GM15510 (cell line): ENCODE data around the gene STXBP4.

Experiments
- POLR2A ChIP-seq: IDR thresholded peaks from 3 replicates; pipeline ENCODE4 v1.6.1; 2011; ENCODE audit warnings: borderline replicate concordance; ENCODE audit not compliant: insufficient read length; ENCODE audit errors: extremely low read depth

STXBP4 gene

GRCh38 chr17:54991567-54991966, 23.0 kb downstream of the STXBP4 start:
- TF ChIP-seq POLR2A, result no peak

GRCh38 chr17:54992797-54993639, 24.5 kb downstream of the STXBP4 start:
- TF ChIP-seq POLR2A, result no peak

GRCh38 chr17:54996441-54996840, 27.9 kb downstream of the STXBP4 start:
- TF ChIP-seq POLR2A, result no peak

GRCh38 chr17:55002458-55002857, 33.9 kb downstream of the STXBP4 start:
- TF ChIP-seq POLR2A, result no peak

GRCh38 chr17:55004484-55004883, 35.9 kb downstream of the STXBP4 start:
- TF ChIP-seq POLR2A, result no peak

- no peak for TF ChIP-seq POLR2A
Measured at GRCh38 chr17:55005520-55005919, 37.0 kb downstream of the STXBP4 start.

GRCh38 chr17:55023626-55024025, 55.1 kb downstream of the STXBP4 start:
- no peak for TF ChIP-seq POLR2A

GRCh38 chr17:55037828-55038227, 69.3 kb downstream of the STXBP4 start:
- no peak for TF ChIP-seq POLR2A

GRCh38 chr17:55038291-55038690, 69.7 kb downstream of the STXBP4 start:
- TF ChIP-seq POLR2A, result no peak

- no peak for TF ChIP-seq POLR2A
Measured at GRCh38 chr17:55040611-55041010, 72.0 kb downstream of the STXBP4 start.

GRCh38 chr17:55053855-55054254, 85.3 kb downstream of the STXBP4 start:
- no peak for TF ChIP-seq POLR2A

GRCh38 chr17:55054429-55054828, 85.9 kb downstream of the STXBP4 start:
- TF ChIP-seq POLR2A, result no peak

GRCh38 chr17:55056526-55056925, 88.0 kb downstream of the STXBP4 start:
- TF ChIP-seq POLR2A, result no peak

GRCh38 chr17:55057184-55057583, 88.6 kb downstream of the STXBP4 start:
- TF ChIP-seq POLR2A, result no peak

GRCh38 chr17:55059724-55060123, 91.2 kb downstream of the STXBP4 start:
- no peak for TF ChIP-seq POLR2A

- TF ChIP-seq POLR2A, result no peak
Measured at GRCh38 chr17:55062921-55063320, 94.4 kb downstream of the STXBP4 start.

- TF ChIP-seq POLR2A, result no peak
Measured at GRCh38 chr17:55063885-55064874, 95.6 kb downstream of the STXBP4 start.
